ENCODE measurements around the gene GALNTL6.

DNA sequence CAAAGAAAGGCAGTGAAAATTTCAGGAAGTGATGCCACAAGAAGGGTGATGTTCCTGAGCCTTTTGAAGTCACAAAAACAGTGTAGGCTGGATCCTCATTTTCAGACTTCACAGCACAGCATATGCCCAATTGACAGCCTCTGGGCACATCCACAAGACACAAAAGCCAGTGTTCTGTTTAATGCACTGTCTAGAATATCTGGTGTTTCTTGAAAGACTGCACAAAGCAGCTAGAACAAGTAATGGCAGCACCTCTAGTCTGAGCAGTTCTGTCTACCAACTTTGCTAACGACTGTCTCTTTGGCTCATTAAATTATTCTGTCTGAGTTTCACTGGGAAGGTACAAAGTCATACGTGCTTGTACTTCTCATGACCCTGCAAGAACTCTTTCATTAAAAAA is 938.3 kb downstream of the GALNTL6 start:
- TF ChIP-seq POLR2AphosphoS5 (IDR thresholded peaks at IDR 0.05) (no peak), CTCF (IDR thresholded peaks at IDR 0.05; ENCODE audit: poor library complexity, severe bottlenecking) (no peak)
